HepG2 (cell line): ENCODE data around the gene SASH1. TPM values are rescaled to one million over a fixed set of nuclear protein-coding genes. Genes with fewer than 3 reads are reported as not detected.

ENCODE experiments used
- CREB1 ChIP-seq, 2 experiments: fragments of 450-650 bp in 1 of 2; IDR thresholded peaks; 2 replicates each; pipeline ENCODE4 v1.6.1; 2016 to 2017; ENCODE audit warnings: control low read depth in 1 of 2, mild to moderate bottlenecking in 1 of 2, missing compliant biosample characterization in 1 of 2, missing genetic modification characterization in 1 of 2
- CREM ChIP-seq, 2 experiments: sonication (generic) in 1 of 2; formaldehyde crosslinking in 1 of 2; IDR thresholded peaks; 2 replicates each; pipeline versions ENCODE4 v1.4.0 to v1.6.1; 2016 to 2020; ENCODE audit warnings: antibody characterized with exemption in 1 of 2, mild to moderate bottlenecking in 1 of 2, missing genetic modification reagents in 1 of 2
- HOXA3 ChIP-seq: sonication (generic); formaldehyde crosslinking; IDR thresholded peaks from 2 replicates; pipeline ENCODE4 v1.5.0; 2020; ENCODE audit warnings: missing genetic modification reagents
- MTA1 ChIP-seq: sonication (generic); formaldehyde crosslinking; IDR thresholded peaks from 2 replicates; pipeline ENCODE4 v1.4.0; 2020; ENCODE audit warnings: missing genetic modification reagents, mild to moderate bottlenecking, borderline replicate concordance
- REXO4 ChIP-seq: sonication (generic); formaldehyde crosslinking; IDR thresholded peaks from 2 replicates; pipeline ENCODE4 v1.8.0; 2022; ENCODE audit warnings: missing genetic modification reagents, mild to moderate bottlenecking, borderline replicate concordance
- TFE3 ChIP-seq: IDR thresholded peaks from 2 replicates; pipeline ENCODE4 v1.6.1; 2016
- TGIF2 ChIP-seq: IDR thresholded peaks from 2 replicates; pipeline ENCODE4 v1.6.1; 2016; ENCODE audit warnings: control low read depth, missing compliant biosample characterization
- ZNF317 ChIP-seq: sonication (generic); formaldehyde crosslinking; IDR thresholded peaks from 2 replicates; pipeline ENCODE4 v1.5.0; 2020; ENCODE audit warnings: mild to moderate bottlenecking, missing genetic modification reagents
- ZNF407 ChIP-seq: sonication (generic); formaldehyde crosslinking; IDR thresholded peaks from one replicate; pipeline ENCODE4 v1.5.1; 2020; ENCODE audit warnings: mild to moderate bottlenecking, missing genetic modification reagents; ENCODE audit errors: not compliant biosample characterization
- ZNF879 ChIP-seq: sonication (generic); formaldehyde crosslinking; IDR thresholded peaks from 2 replicates; pipeline ENCODE4 v1.8.1; 2023; ENCODE audit warnings: missing genetic modification reagents
- ZSCAN21 ChIP-seq: sonication (generic); formaldehyde crosslinking; IDR thresholded peaks from 2 replicates; pipeline ENCODE4 v1.8.0; 2022; ENCODE audit warnings: mild to moderate bottlenecking, missing genetic modification reagents, moderate library complexity, borderline replicate concordance
- polyA plus RNA-seq, 8 experiments: library from polyadenylated mRNA; depleted of rRNA in 3 of 8; stranded (reverse) in 7 of 8; unstranded in 1 of 8; fragments of >200 nt; fragmentation: Illumina TruSeq in 4 of 8; extraction: Trizol in 4 of 8; gene quantifications; 2 replicates each; pipeline versions ENCODE4 v1.2.1 to v1.2.3, GENCODE V29; 2011 to 2016; ENCODE audit warnings: low read depth in 4 of 8, missing spikeins in 1 of 8, mixed read lengths in 1 of 8; ENCODE audit not compliant: insufficient read depth in 1 of 8
- total RNA-seq, 5 experiments: library from RNA; depleted of rRNA; stranded (reverse); fragments of >200 nt; fragmentation: Illumina TruSeq; extraction: Trizol; gene quantifications; 2 replicates each; pipeline ENCODE4 v1.2.3, GENCODE V29; 2016; ENCODE audit warnings: low read depth in 1 of 5

The SASH1 gene
- total and polyA plus RNA-seq, 2 of the 13 experiments (the other 11 are each of a cell fraction or from before 2014, with no cell fraction given) = 7.5 to 8.2 TPM

GRCh38 chr6:148464319-148465010 is 121.8 kb downstream of the SASH1 start (continued):
- TF ChIP-seq REXO4 = no peak
- TF ChIP-seq ZNF879 = no peak
- TF ChIP-seq CREB1 (IDR thresholded peaks at IDR 0.05) = no peak
- TF ChIP-seq CREB1 (CRISPR knock-in tag; IDR thresholded peaks at IDR 0.05) = 0 out of 2 replicates have a peak, but pooled peaks have one; percentile 36
- no peak for TF ChIP-seq ZSCAN21 (CRISPR knock-in tag)
- no peak for TF ChIP-seq ZNF317 (CRISPR knock-in tag)
- TF ChIP-seq CREM (IDR thresholded peaks at IDR 0.05) = no peak
- no peak for TF ChIP-seq CREM (CRISPR knock-in tag; IDR thresholded peaks at IDR 0.05)
- TF ChIP-seq MTA1 (CRISPR knock-in tag) = no peak
- no peak for TF ChIP-seq ZNF407
- no peak for TF ChIP-seq HOXA3 (CRISPR knock-in tag)
- TF ChIP-seq TGIF2 (CRISPR knock-in tag) = no peak
- 0 out of 2 replicates have a peak, but pooled peaks have one; percentile 31 for TF ChIP-seq TFE3
